Prostate gland (tissue), 2 donors: ENCODE data around the gene VAV1.

ENCODE experiments used
- CTCF ChIP-seq, 4 experiments: fragments of 200-600 bp in 2 of 4; fragments of 450-650 bp in 2 of 4; sonication (generic) in 2 of 4; IDR thresholded peaks; 1 replicate in 3 of 4; 2 replicates in 1 of 4; pipeline ENCODE4 v1.5.1; 2016 to 2019; ENCODE audit warnings: antibody characterized with exemption in 4 of 4, mild to moderate bottlenecking in 2 of 4, moderate library complexity in 2 of 4
- POLR2A ChIP-seq: fragments of 450-650 bp; IDR thresholded peaks from one replicate; pipeline ENCODE4 v1.6.1; 2016; ENCODE audit warnings: antibody characterized with exemption, mild to moderate bottlenecking
- POLR2AphosphoS5 ChIP-seq: sonication (generic); formaldehyde crosslinking; IDR thresholded peaks from one replicate; pipeline ENCODE4 v1.6.1; 2017; ENCODE audit warnings: antibody characterized with exemption

- TF ChIP-seq POLR2A: no peak
- no peak for TF ChIP-seq POLR2AphosphoS5
- TF ChIP-seq CTCF (IDR thresholded peaks at IDR 0.05): no peak
Observed at GRCh38 chr19:6794686-6795431, 22.4 kb downstream of the VAV1 start.
